ENCODE measurements around the gene IQCK.
A peak's percentile ranks its signal among the peaks of the same experiment; 100 is the strongest.
"Not testable (repeated sequence)": the region's sequence is repeated elsewhere in the genome, so short reads cannot be mapped to it uniquely, and the experiment has no call there.

Gene IQCK, protein sequence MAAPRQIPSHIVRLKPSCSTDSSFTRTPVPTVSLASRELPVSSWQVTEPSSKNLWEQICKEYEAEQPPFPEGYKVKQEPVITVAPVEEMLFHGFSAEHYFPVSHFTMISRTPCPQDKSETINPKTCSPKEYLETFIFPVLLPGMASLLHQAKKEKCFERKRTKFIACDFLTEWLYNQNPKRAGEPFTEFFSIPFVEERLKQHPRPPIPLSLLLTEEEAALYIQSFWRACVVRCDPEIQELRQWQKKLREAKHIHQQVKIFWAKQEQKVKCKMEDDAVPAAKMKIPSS

GRCh38 chr16:19717741-19718623 is at the start of gene IQCK, which contains the start of gene KNOP1:
TSS of gene IQCK (plus strand) at chr16:19718271. CDS start at chr16:19718307, 36 bp downstream.
TSS of gene KNOP1 (minus strand) at chr16:19718227. CDS start at chr16:19715035, 3,192 bp downstream.
- peak; percentile 79 for DNase-seq

DNA sequence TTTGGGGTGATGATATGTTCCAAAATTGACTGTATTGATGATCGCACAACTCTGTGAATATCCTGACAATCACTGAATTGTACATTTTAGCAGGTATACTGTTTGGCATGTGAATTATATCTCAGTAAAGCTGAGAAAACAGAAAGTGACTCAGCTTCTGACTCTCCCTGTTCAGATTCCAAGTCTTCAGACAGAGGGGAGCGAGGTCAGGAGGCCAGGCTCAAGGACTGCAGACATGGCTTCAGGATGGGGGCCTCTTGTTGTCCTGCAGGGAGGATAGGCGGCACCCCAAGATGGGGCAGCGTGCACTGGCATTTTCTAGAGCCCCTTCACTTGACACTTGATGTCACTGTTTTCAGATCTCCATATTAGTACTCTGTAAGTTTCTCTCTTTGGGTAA is 45.7 kb upstream of the IQCK start:
- no peak for DNase-seq

DNA sequence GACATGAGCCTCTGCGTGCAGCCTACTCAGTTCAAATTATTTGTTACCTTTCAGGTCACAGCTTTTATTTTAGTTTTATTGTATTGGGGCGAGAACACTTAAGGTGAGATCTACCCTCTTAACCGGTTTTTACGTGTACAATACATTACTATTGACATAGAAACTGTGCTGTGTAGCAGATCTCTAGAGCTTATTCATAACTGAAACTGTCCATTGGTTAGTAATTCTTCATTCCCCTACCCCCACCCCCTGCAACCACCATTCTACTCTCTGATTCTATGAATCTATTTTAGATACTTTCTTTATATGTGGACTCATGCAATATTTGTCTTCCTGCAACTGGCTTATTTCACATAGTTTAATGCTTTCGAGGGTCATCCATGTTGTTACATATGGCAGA is 43.6 kb upstream of the IQCK start:
- no peak for DNase-seq

DNA sequence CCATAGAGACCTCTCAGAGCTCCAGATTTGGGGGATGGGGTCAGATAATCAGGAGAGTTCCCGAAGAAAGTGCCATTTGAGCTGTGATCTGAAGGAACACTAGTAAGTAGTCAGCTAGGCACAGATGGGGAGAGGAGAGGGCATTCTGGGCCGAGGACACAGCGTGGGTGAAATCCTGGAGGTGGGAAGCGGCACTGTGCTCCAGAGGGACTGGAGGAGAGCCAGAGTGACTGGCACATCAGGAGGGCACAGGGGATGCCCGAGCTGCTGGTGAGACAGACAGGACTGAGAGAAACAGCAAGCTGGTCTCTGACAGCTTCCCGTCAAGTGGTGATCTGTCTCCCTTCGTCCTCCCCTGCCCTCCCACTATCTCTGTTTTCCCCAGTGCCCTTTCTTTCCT is 40.7 kb upstream of the IQCK start:
- no peak for DNase-seq

GRCh38 chr16:19678804-19679203 is 39.3 kb upstream of the IQCK start:
- DNase-seq: no peak

DNA sequence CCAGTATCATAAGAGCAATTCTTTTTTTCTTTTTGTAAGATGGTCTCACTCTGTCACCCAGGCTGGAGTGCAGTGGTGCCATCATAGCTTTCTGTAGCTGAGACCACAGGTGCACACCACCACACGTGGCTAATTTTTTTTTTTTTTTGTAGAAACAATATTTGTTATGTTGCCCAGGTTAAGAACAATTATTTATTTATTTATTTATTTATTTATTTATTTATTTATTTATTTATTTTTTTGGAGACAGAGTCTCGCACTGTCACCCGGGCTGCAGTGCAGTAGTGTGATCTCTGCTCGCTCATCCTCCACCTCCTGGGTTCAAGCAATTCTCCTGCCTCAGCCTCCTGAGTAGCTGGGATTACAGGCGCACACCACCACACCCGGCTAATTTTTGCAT is 38.8 kb upstream of the IQCK start:
- DNase-seq: not testable (repeated sequence)

DNA sequence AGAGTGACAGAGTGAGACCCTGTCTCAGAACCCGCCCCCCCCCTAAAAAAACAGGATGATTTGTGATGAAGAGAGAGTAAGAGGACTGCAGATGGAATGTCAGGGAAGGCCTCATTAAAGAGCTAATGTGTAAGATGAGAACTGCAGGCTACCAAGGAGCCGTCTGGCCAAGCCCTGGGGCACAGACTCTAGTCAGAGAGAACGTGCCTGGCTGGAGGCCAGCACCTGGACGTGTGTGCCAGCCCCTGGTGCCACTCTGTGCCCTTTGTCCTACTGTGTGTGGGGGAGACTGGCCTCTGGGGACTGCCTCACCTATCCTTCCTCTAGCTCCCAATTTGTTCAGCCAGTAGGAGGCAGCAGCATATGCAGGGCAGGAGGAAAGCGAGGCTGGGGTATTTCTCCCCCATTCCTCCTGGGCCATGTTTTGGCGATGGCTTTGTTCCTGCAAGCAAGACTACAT is 37.2 kb upstream of the IQCK start:
- DNase-seq: no peak

GRCh38 chr16:19681637-19682036 is 36.4 kb upstream of the IQCK start:
- DNase-seq: no peak

DNA sequence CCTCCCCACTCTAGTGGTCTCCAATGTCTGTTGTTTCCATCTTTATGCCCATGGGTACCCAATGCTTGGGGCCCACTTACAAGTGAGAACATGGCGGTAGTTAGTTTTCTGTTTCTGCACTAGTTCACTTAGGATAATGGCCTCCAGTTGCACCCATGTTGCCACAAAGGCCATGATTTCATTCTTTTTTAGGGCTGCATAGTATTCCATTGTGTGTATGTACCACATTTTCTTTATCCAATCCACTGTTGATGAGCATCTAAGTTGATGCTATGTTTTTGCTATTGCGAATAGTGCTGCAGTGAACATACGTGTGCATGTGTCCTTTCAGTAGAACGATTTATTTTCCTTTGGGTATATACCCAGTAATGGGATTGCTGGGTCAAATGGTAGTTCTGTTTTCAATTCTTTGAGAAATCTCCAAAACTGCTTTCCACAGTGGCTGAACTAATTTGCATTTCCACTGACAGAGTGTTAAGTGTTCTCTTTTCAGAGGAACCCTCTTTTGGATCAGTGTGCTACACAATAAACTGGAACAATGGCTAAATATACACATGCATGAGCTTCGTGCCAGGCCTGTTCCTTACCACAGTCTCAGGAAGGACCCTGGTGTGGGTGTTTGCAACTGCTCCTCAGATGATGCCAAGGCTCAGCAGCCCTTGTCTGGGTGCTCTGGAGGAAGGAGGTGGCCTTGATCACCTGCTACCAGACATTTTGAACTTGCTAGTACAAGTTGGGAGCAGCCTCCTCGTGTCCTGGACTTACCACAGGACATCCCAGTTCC is 34.4 kb upstream of the IQCK start:
- DNase-seq: no peak

DNA sequence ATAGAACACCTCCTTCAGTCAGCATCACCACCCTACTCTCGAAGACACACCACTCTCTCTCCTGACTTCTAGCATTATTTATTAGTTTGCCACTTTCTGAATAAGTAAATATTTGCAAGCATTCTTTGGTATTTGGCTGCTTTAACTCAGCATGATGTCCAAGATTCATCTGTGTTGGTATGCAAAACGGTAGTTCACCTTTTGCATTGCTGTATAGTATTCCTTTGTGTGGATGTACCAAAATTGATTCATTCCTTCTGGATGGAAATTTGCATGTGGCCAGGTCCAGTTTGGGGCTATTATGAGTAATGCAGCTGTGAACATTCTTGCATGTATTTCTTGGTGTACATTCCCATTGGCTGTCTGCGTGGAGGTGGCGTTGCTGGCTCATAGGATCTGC is 32.9 kb upstream of the IQCK start:
- no peak for DNase-seq

DNA sequence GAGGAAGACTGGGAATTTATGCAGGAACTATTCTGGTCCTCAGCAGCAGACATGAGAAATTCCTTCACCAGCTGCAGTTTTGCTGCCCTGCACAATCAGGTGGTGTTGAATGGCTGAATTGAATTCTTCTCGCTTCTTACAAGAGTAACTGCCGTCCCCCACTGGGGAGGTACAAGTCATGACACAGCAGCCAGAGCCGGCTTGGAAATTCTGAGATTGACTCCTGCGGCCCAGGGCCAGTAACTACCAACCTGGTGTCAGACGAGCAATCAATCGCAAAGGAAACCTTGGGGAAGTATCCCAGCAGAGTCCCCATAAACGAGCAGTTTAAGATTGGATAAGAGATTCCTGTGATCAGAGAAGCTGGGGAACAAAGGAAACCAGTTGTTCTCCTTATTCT is 30.8 kb upstream of the IQCK start:
- DNase-seq: no peak

GRCh38 chr16:19688396-19689024 is 29.6 kb upstream of the IQCK start:
- DNase-seq: no peak

DNA sequence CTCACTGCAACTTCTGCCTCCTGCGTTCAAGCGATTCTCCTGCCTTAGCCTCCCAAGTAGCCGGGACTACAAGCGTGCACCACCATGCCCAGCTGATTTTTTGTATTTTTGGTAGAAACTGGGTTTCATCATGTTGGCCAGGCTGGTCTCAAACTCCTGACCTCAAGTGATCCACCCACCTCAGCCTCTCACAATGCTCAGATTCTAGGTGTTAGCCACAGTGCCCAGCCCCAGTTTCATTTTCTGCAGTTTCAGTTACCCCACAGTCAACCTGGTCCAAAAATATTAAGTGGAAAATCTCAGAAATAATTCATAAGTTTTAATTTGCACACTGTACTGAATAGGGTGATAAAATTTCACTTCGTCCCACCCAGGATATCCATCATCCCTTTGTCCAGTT is 28.7 kb upstream of the IQCK start:
- DNase-seq: no peak

DNA sequence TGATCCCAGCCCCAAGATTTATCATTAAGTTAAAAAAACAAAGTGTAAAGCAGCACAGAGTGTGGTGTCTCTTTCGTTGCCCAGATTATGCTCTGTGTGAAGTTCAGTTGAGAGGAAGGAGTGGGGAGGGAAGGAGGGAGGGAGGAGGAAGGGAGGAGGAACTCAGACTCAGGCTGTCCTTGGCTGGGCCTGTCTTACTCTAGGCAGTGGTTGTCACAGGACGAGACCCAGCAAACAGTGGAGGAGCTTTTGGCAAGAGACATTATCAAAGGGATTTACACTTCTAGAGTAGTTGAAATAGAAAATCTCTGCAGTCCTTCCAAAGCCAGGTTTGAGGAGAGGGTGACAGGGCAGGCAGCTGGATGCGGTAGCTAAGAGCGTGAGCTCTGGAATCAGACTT is 27.9 kb upstream of the IQCK start:
- no peak for DNase-seq

DNA sequence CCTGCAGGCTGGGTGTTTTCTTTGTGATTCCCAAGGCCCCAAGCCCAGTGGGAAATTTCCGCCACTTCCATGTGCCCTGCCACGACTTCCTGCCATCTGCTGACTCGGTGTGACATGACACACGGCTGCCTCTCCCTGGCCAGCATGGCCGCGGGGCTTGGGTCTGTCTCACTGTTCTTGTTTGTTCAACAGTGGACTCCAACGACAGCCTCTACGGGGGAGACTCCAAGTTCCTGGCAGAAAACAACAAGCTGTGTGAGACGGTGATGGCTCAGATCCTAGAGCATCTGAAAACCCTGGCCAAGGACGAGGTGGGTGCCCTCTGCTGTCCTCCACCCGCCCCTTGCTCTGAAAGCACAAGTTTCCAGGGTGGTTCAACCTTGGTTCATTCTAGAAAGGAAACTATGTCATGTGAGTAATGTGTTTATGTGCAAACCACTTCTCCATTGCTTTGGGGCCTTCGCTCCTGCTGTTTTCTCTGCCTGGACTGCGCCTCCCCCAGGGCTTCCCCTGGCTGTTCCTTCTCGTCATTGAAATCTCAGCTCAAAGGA is 26.8 kb upstream of the IQCK start:
- no peak for DNase-seq

- DNase-seq: no peak
Observed at GRCh38 chr16:19694989-19695388, 23.1 kb upstream of the IQCK start.

DNA sequence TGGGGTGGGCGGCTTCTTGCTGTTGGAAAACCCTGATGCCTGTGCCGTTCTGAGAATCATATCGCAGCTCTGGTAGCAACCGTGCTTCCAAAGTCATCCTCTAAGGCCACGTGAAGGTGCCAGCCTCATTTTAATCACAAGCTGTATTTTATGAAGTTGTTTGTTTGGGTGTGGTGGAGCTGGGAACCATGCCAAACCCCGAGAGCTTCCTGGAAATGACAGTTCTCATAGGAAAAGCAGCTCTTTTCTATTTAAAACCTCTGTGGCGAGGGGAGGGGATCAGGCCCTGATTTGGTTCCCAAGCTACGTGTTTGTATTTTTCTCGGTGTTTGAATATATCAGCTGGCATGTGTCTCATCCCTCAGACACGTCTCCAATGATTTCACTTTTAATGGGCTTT is 21.7 kb upstream of the IQCK start:
- DNase-seq: no peak

- no peak for DNase-seq
Observed at GRCh38 chr16:19696961-19697360, 21.1 kb upstream of the IQCK start.

DNA sequence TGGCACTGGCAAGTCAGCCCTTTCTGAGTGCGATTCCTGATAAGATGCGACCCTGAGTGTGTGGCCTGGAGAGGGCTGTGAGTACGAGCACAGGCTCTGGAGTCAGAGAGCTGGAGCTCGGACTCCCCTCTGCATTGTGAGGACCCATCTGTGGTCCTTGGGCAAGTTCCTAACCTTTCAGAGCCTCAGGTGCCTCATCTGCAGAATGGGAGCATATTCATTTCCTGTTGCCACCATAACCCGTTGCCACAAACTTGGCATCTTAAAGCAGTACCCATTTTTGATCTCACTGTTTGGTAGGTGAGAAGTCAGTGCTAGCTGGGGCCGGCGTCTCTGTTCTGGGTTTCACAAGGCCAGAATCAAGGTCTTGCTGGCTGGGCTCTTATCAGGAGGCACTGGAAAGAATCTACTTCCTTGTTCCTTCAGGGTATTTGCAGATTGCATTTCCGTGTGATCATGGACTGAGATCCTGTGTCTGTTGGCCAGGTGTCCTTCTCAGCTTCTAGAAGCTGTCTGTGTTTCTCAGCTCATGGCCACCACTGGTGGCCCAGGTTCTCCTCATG is 20.2 kb upstream of the IQCK start:
- no peak for DNase-seq

- DNase-seq: no peak
Observed at GRCh38 chr16:19698480-19699465, 19.3 kb upstream of the IQCK start.

GRCh38 chr16:19699472-19699871 is 18.6 kb upstream of the IQCK start:
- DNase-seq: no peak
